ENCODE measurements around the gene LSM14B.

LSM14B gene

DNA sequence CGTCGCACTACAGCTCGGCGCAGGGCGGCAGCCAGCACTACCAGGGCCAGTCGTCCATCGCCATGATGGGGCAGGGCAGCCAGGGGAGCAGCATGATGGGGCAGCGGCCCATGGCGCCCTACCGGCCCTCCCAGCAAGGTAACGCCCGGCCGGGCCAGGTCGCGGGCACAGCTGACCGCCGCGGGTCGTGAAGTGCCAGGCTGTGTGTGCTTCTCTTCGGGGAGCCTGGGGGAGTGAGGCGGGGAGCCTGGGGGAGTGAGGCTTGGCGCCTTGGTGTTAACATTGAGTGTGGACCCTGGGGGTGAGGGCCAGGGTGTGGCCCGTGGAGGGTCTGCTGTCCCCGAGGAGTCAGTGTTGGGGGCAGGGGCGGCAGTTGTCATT, 41.2 kb downstream of the LSM14B start:
- no peak for DNase-seq (ENCODE audit: low read depth in 2 of 2)

DNA sequence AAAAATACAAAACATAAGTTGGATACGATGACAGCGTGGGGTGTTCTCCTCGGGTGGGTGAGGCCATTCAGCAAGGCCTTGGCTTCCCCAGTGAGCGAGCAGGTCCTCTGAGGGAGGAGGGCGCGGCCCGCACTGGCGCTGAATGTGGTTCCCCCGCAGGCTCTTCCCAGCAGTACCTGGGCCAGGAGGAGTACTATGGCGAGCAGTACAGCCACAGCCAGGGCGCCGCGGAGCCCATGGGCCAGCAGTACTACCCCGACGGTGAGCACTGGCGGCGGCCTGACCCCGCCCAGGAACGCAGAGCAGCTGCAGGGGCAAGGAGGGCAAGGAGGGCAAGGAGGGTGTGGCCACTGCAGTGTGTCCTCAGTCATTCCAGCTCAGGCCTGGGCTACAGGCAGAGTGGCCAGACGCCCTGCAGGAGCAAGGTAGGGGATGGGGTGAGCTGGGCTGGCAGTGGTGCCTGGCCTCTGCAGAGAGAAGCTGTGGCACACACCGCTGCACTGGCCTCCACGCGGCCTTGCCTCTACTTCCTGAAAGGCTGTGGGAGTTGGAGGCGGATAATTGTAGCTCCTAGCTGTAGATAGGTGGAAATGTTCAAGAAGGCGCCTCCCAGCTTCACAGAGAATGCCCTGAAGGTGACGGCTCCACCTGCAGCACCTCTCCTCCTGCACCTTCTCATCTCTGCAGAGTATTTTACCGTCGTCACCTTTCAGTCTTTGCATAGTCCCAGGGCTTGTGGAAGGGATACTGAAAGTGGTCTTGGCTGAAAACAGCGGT, 41.9 kb downstream of the LSM14B start:
- DNase-seq (ENCODE audit: low read depth in 2 of 2), result no peak

- DNase-seq (ENCODE audit: low read depth in 2 of 2), result no peak
Observed at GRCh38 chr20:62164879-62165761, 42.8 kb downstream of the LSM14B start.

GRCh38 chr20:62165762-62166399, 43.6 kb downstream of the LSM14B start:
- no peak for DNase-seq (ENCODE audit: low read depth in 2 of 2)

DNA sequence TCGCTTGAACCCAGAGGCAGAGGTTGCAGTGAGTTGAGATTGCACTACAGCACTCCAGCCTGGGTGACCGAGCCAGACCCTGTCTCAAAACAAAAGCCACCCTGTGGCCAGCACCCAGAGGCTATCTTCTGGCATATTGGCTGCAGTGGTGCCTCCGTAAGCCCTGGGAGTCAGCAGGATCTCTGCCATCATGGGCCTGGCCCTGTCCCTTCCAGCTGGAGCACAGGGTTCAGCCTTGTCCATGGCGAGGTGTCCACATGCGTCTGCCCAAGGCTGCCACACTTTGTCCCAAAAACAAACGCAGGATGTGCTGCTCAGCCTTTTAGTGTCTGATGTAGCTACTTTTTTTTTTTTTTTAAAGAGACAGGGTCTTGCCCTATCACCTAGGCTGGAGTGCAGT, 45.2 kb downstream of the LSM14B start:
- no peak for DNase-seq (ENCODE audit: low read depth in 2 of 2)

- DNase-seq (ENCODE audit: low read depth in 2 of 2), result no peak
Observed at GRCh38 chr20:62168061-62168460, 45.8 kb downstream of the LSM14B start.

- no peak for DNase-seq (ENCODE audit: low read depth in 2 of 2)
Observed at GRCh38 chr20:62168890-62169435, 46.7 kb downstream of the LSM14B start.

DNA sequence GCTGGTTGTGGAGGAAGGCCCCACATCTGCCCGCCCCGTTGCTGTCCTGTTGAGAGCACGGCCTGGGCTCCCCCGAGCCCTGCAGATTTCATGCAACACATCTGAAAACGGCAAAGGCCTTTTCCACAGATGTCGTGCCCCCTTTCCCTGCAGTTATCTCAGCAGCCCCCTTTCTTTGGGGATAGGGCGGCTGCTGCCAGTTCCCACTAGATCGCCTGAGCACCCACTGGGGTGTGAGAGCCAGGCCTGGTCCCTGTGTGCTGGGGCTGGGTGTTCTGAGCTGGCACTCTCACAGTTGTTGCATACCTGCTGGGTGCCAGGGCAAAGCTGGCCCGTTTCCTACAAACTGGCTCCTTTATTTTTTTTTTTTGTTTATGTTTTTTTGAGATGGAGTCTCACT, 48.3 kb downstream of the LSM14B start:
- DNase-seq (ENCODE audit: low read depth in 2 of 2), result no peak

GRCh38 chr20:62171245-62171644, 49.0 kb downstream of the LSM14B start:
- DNase-seq (ENCODE audit: low read depth in 2 of 2), result no peak

DNA sequence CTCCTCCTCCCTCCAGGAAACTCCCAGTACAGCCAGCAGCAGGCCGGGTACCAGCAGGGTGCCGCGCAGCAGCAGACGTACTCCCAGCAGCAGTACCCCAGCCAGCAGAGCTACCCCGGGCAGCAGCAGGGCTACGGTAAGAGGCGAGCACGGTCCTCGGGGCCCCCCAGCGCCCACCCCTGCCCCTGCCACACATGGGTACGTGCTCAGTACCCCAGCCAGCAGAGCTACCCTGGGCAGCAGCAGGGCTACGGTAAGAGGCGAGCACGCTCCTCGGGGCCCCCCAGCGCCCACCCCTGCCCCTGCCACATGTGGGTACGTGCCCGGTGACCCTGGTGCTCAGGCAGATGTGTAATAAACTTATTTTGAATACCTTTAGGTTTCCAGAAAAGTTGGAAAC, 50.4 kb downstream of the LSM14B start:
- no peak for DNase-seq (ENCODE audit: low read depth in 2 of 2)

- no peak for DNase-seq (ENCODE audit: low read depth in 2 of 2)
Observed at GRCh38 chr20:62174021-62174804, 51.9 kb downstream of the LSM14B start.

- DNase-seq (ENCODE audit: low read depth in 2 of 2), result no peak
Observed at GRCh38 chr20:62174870-62175624, 52.8 kb downstream of the LSM14B start.

GRCh38 chr20:62175711-62176110, 53.4 kb downstream of the LSM14B start:
- no peak for DNase-seq (ENCODE audit: low read depth in 2 of 2)

DNA sequence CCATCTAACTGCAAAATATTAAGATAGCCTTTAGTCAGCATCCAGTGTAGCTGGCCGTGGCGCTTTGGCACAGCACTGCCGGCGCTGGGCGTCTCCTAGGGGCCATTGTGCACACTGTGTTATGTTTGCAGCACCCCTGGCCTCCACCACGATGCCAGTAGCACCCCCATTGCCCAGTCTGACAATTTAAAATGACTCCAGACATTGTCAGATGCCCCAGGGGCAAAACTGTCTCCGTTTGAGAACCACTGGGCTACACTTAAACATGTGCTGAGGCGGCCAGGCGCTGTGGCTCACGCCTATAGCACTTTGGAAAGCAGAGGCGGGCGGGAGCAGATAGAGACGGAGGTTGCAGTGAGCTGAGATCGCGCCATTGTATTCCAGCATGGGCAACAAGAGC, 54.6 kb downstream of the LSM14B start:
- DNase-seq (ENCODE audit: low read depth in 2 of 2), result no peak

DNA sequence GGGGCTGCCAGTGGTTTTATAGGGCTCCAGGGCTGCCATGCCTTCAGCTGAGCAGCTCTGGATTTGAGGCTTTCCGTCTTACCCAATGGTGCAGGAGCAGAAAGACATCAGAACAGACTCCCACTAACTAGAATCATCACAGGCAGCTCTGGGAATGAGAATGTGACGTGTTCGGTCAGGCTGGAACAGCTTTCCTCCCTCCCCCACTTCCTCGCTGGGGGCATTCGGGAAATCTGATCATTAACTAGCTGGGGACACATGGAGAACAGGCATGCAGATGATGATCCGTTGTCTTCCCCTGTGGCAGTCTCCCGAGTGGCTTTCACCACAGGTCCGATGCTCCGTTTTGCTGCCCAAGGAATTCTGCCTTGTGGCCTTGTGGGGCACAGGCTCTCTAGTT, 55.0 kb downstream of the LSM14B start:
- peak in 1 of 2 experiments; percentile 4 for DNase-seq (ENCODE audit: low read depth in 2 of 2)

GRCh38 chr20:62178316-62179161, 56.3 kb downstream of the LSM14B start:
- DNase-seq (ENCODE audit: low read depth in 2 of 2), result no peak

GRCh38 chr20:62179162-62179504, 56.9 kb downstream of the LSM14B start:
- DNase-seq (ENCODE audit: low read depth in 2 of 2), result no peak

- DNase-seq (ENCODE audit: low read depth in 2 of 2), result no peak
Observed at GRCh38 chr20:62181808-62182207, 59.5 kb downstream of the LSM14B start.

GRCh38 chr20:62182469-62183425, 60.5 kb downstream of the LSM14B start, which contains the start of gene MTG2:
TSS of gene MTG2 (plus strand) at chr20:62183028. CDS start at chr20:62193421, 10,393 bp downstream.
- peak; percentile 81 to 86 for DNase-seq (ENCODE audit: low read depth in 2 of 2)

Measured in fibroblast of skin of left quadriceps (primary cell).